Ovary (tissue), 3 donors: Measurements from ENCODE around the gene CMTM7.

Experiments used
- CTCF ChIP-seq, 3 donors: fragments of 450-650 bp in 2 of 3; fragments of 200-600 bp in 1 of 3; IDR thresholded peaks; one replicate each; pipeline versions ENCODE4 v1.5.1 to v1.8.0; 2016 to 2022; ENCODE audit warnings: antibody characterized with exemption in 3 of 3, mild to moderate bottlenecking in 1 of 3
- POLR2A ChIP-seq: fragments of 450-650 bp; IDR thresholded peaks from one replicate; pipeline ENCODE4 v1.6.1; 2017; ENCODE audit warnings: antibody characterized with exemption, mild to moderate bottlenecking, moderate library complexity
- donor health status: DM: no; HTN: no; CAD: no.

- TF ChIP-seq POLR2A, result no peak
- TF ChIP-seq CTCF (IDR thresholded peaks at IDR 0.05), result no peak
These were observed 45.1 kb downstream of the CMTM7 start for GRCh38 chr3:32436816-32437189.
